ENCODE data around the gene ATOSB. TPM values are rescaled to one million over a fixed set of nuclear protein-coding genes. Genes with fewer than 3 reads are reported as not detected.
"Not testable (repeated sequence)": the region's sequence is repeated elsewhere in the genome, so short reads cannot be mapped to it uniquely, and the experiment has no call there.

Gene ATOSB
- polyA plus RNA-seq, 3 donors: 18.5 to 96.8 (median 23.7) TPM

- peaks cover 9 to 14% of the 10 kb centered on the region in 2 donors for H3K4me1 ChIP-seq (ENCODE audit: control insufficient read depth in 1 of 2, insufficient read depth in 2 of 2, low read length in 2 of 2)
- no peak overlapping the region for H2AFZ ChIP-seq (ENCODE audit: insufficient read depth, low read depth, low read length, poor library complexity, severe bottlenecking)
- H3K36me3 Mint-ChIP-seq: no peaks in the 10 kb centered on the region
- intact Hi-C loops (cut with micrococcal nuclease): no loop called here
- peaks cover 16% of the 10 kb centered on the region for H3K4me1 Mint-ChIP-seq
- no peak overlapping the region for H3K4me3 Mint-ChIP-seq
- H3K27ac Mint-ChIP-seq: no peak overlapping the region
- no peaks in the 10 kb centered on the region for H3K27me3 ChIP-seq (ENCODE audit: control insufficient read depth in 2 of 2, insufficient read depth in 2 of 2, low read length in 2 of 2)
- H3K9me3 Mint-ChIP-seq: peaks cover 4 to 8% (median 6%) of the 10 kb centered on the region in 7 donors
- H3K27ac ChIP-seq (ENCODE audit: low read depth in 1 of 2, low read length in 2 of 2): no peak overlapping the region
- H3K9ac ChIP-seq (ENCODE audit: insufficient read depth, low read length, poor library complexity, severe bottlenecking): no peak overlapping the region
- peaks cover 0 to 3% (median 0%) of the 10 kb centered on the region in 3 donors for H3K27me3 Mint-ChIP-seq (ENCODE audit: low read depth in 3 of 3)
- no peaks in the 10 kb centered on the region for H4K20me1 ChIP-seq (ENCODE audit: insufficient read depth, low read length)
- H3K4me3 ChIP-seq (replicated peaks in 1 of 3; ENCODE audit: low read depth in 2 of 3, low read length in 3 of 3): no peak overlapping the region
- no peaks in the 10 kb centered on the region for H3K79me2 ChIP-seq (ENCODE audit: insufficient read depth, low read length)
- no peak overlapping the region for H3K4me2 ChIP-seq (replicated peaks; ENCODE audit: extremely low read depth, low read length, poor library complexity, severe bottlenecking)
- no peak for DNase-seq
- H3K36me3 ChIP-seq (replicated peaks in 1 of 2; ENCODE audit: control insufficient read depth in 1 of 2, insufficient read depth in 2 of 2, low read length in 2 of 2): no peaks in the 10 kb centered on the region
- H3K9me3 ChIP-seq (replicated peaks in 1 of 2; ENCODE audit: control insufficient read depth in 1 of 2, insufficient read depth in 1 of 2, low read length in 2 of 2): peaks cover 0 to 3% of the 10 kb centered on the region in 2 donors
- no peak for TF ChIP-seq CTCF (IDR thresholded peaks at IDR 0.05)
These were observed 41.1 kb upstream of the ATOSB start for GRCh38 chr9:35156781-35157180.

- no peaks in the 10 kb centered on the region for H3K36me3 Mint-ChIP-seq
- Histone ChIP-seq H3K27ac (ENCODE audit: low read depth in 1 of 2, low read length in 2 of 2) (no peak overlapping the region), H3K9me3 (replicated peaks in 1 of 2; ENCODE audit: control insufficient read depth in 1 of 2, insufficient read depth in 1 of 2, low read length in 2 of 2) (peaks cover 24 to 37% of the 10 kb centered on the region in 2 donors), H3K4me3 (replicated peaks in 1 of 3; ENCODE audit: low read depth in 2 of 3, low read length in 3 of 3) (no peak overlapping the region), H2AFZ (ENCODE audit: insufficient read depth, low read depth, low read length, poor library complexity, severe bottlenecking) (no peak overlapping the region), H3K36me3 (replicated peaks in 1 of 2; ENCODE audit: control insufficient read depth in 1 of 2, insufficient read depth in 2 of 2, low read length in 2 of 2) (no peaks in the 10 kb centered on the region), H3K4me1 (ENCODE audit: control insufficient read depth in 1 of 2, insufficient read depth in 2 of 2, low read length in 2 of 2) (no peaks in the 10 kb centered on the region), H3K9ac (ENCODE audit: insufficient read depth, low read length, poor library complexity, severe bottlenecking) (no peak overlapping the region), H3K27me3 (ENCODE audit: control insufficient read depth in 2 of 2, insufficient read depth in 2 of 2, low read length in 2 of 2) (no peaks in the 10 kb centered on the region), H3K79me2 (ENCODE audit: insufficient read depth, low read length) (no peaks in the 10 kb centered on the region), H4K20me1 (ENCODE audit: insufficient read depth, low read length) (no peaks in the 10 kb centered on the region), H3K4me2 (replicated peaks; ENCODE audit: extremely low read depth, low read length, poor library complexity, severe bottlenecking) (no peak overlapping the region)
- intact Hi-C loops (cut with micrococcal nuclease): no loop called here
- H3K9me3 Mint-ChIP-seq: peaks cover 17 to 34% (median 27%) of the 10 kb centered on the region in 7 donors
- no peak for DNase-seq
- H3K27me3 Mint-ChIP-seq (ENCODE audit: low read depth in 3 of 3): peaks cover 0 to 3% (median 0%) of the 10 kb centered on the region in 3 donors
- no peaks in the 10 kb centered on the region for H3K4me1 Mint-ChIP-seq
- no peak for TF ChIP-seq CTCF (IDR thresholded peaks at IDR 0.05)
- no peak overlapping the region for H3K27ac Mint-ChIP-seq
- whole genome bisulfite sequencing (ENCODE audit: insufficient coverage): no CpG with 5 or more reads among the region's 9 CpGs
- no peak overlapping the region for H3K4me3 Mint-ChIP-seq
These were observed 37.3 kb upstream of the ATOSB start for GRCh38 chr9:35152926-35153325.

GRCh38 chr9:35147941-35148563 is 32.4 kb upstream of the ATOSB start:
- not testable (repeated sequence) for H3K9ac ChIP-seq (ENCODE audit: insufficient read depth, low read length, poor library complexity, severe bottlenecking); H3K4me1 Mint-ChIP-seq; H3K27ac ChIP-seq (ENCODE audit: low read depth in 1 of 2, low read length in 2 of 2); H3K4me1 ChIP-seq (ENCODE audit: control insufficient read depth in 1 of 2, insufficient read depth in 2 of 2, low read length in 2 of 2); H3K79me2 ChIP-seq (ENCODE audit: insufficient read depth, low read length); H3K4me3 ChIP-seq (replicated peaks in 1 of 3; ENCODE audit: low read depth in 2 of 3, low read length in 3 of 3); H3K4me2 ChIP-seq (replicated peaks; ENCODE audit: extremely low read depth, low read length, poor library complexity, severe bottlenecking); H3K27me3 Mint-ChIP-seq (ENCODE audit: low read depth in 3 of 3); H3K27ac Mint-ChIP-seq; H4K20me1 ChIP-seq (ENCODE audit: insufficient read depth, low read length); H3K36me3 Mint-ChIP-seq; H3K4me3 Mint-ChIP-seq; DNase-seq; H3K36me3 ChIP-seq (replicated peaks in 1 of 2; ENCODE audit: control insufficient read depth in 1 of 2, insufficient read depth in 2 of 2, low read length in 2 of 2); H3K27me3 ChIP-seq (ENCODE audit: control insufficient read depth in 2 of 2, insufficient read depth in 2 of 2, low read length in 2 of 2); H2AFZ ChIP-seq (ENCODE audit: insufficient read depth, low read depth, low read length, poor library complexity, severe bottlenecking)
- intact Hi-C loops (cut with micrococcal nuclease): loop anchor here in 1 of 2 donors (5.0 kb wide), 1 partner anchor 49 kb away; no protein-coding TSS in a partner anchor
- H3K9me3 ChIP-seq (replicated peaks in 1 of 2; ENCODE audit: control insufficient read depth in 1 of 2, insufficient read depth in 1 of 2, low read length in 2 of 2): peaks cover 39 to 54% of the 10 kb centered on the region in 2 donors
- peaks cover 18 to 57% (median 45%) of the 10 kb centered on the region in 7 donors for H3K9me3 Mint-ChIP-seq
- no CpG with 5 or more reads among the region's 5 CpGs for WGBS (ENCODE audit: insufficient coverage)

Data from CD14-positive monocyte (primary cell).